ENCODE results near the gene IPO13.

The IPO13 gene

GRCh38 chr1:43952731-43953346, 6.1 kb downstream of the IPO13 start:
- H3K4me1 ChIP-seq (ENCODE audit: insufficient read depth, low read length) = peaks cover 8% of the 10 kb centered on the region; the same call in 1 of the 2 replicates
- H3K9ac ChIP-seq (ENCODE audit: low read depth, low read length) = no peak overlapping the region
- peaks cover 4% of the 10 kb centered on the region; the same call in 1 of the 2 replicates for H3K36me3 ChIP-seq (ENCODE audit: insufficient read depth, low read length)
- no peaks in the 10 kb centered on the region for H3K9me3 ChIP-seq (ENCODE audit: control insufficient read depth, insufficient read depth, low read length)

GRCh38 chr1:43953361-43953760, 6.6 kb downstream of the IPO13 start:
- Histone ChIP-seq H3K36me3 (ENCODE audit: insufficient read depth, low read length) (peaks cover 6% of the 10 kb centered on the region; the same call in 1 of the 2 replicates), H3K9ac (ENCODE audit: low read depth, low read length) (no peak overlapping the region), H3K4me1 (ENCODE audit: insufficient read depth, low read length) (peaks cover 8% of the 10 kb centered on the region; the same call in 1 of the 2 replicates)

GRCh38 chr1:43954036-43954435, 7.3 kb downstream of the IPO13 start:
- Histone ChIP-seq H3K4me1 (ENCODE audit: insufficient read depth, low read length) (peaks cover 8% of the 10 kb centered on the region; the same call in 1 of the 2 replicates), H3K36me3 (ENCODE audit: insufficient read depth, low read length) (peaks cover 6% of the 10 kb centered on the region; the same call in 1 of the 2 replicates), H3K9ac (ENCODE audit: low read depth, low read length) (no peak overlapping the region), H3K9me3 (ENCODE audit: control insufficient read depth, insufficient read depth, low read length) (no peaks in the 10 kb centered on the region)

More at GRCh38 chr1:43953361-43953760, 6.6 kb downstream of the IPO13 start:
- no peaks in the 10 kb centered on the region for H3K9me3 ChIP-seq (ENCODE audit: control insufficient read depth, insufficient read depth, low read length)

- H3K9me3 ChIP-seq (ENCODE audit: control insufficient read depth, insufficient read depth, low read length) = no peaks in the 10 kb centered on the region
- H3K4me1 ChIP-seq (ENCODE audit: insufficient read depth, low read length) = peaks cover 8% of the 10 kb centered on the region; the same call in 1 of the 2 replicates
- peaks cover 6% of the 10 kb centered on the region; the same call in 1 of the 2 replicates for H3K36me3 ChIP-seq (ENCODE audit: insufficient read depth, low read length)
- no peak overlapping the region for H3K9ac ChIP-seq (ENCODE audit: low read depth, low read length)
Observed at GRCh38 chr1:43956234-43956633, 9.5 kb downstream of the IPO13 start.

- no peaks in the 10 kb centered on the region for H3K9me3 ChIP-seq (ENCODE audit: control insufficient read depth, insufficient read depth, low read length)
- H3K4me1 ChIP-seq (ENCODE audit: insufficient read depth, low read length) = peaks cover 8% of the 10 kb centered on the region; the same call in 1 of the 2 replicates
- no peak overlapping the region for H3K9ac ChIP-seq (ENCODE audit: low read depth, low read length)
- H3K36me3 ChIP-seq (ENCODE audit: insufficient read depth, low read length) = peaks cover 6% of the 10 kb centered on the region; the same call in 1 of the 2 replicates
Observed at GRCh38 chr1:43957407-43958040, 10.8 kb downstream of the IPO13 start.

- Histone ChIP-seq H3K4me1 (ENCODE audit: insufficient read depth, low read length) (no peaks in the 10 kb centered on the region), H3K9me3 (ENCODE audit: control insufficient read depth, insufficient read depth, low read length) (no peaks in the 10 kb centered on the region), H3K36me3 (ENCODE audit: insufficient read depth, low read length) (peaks cover 6% of the 10 kb centered on the region; the same call in 1 of the 2 replicates), H3K9ac (ENCODE audit: low read depth, low read length) (no peak overlapping the region)
Observed at GRCh38 chr1:43958351-43959255, 11.9 kb downstream of the IPO13 start.

- no peak overlapping the region for H3K9ac ChIP-seq (ENCODE audit: low read depth, low read length)
- H3K9me3 ChIP-seq (ENCODE audit: control insufficient read depth, insufficient read depth, low read length) = no peaks in the 10 kb centered on the region
- no peaks in the 10 kb centered on the region for H3K4me1 ChIP-seq (ENCODE audit: insufficient read depth, low read length)
- peaks cover 6% of the 10 kb centered on the region; the same call in 1 of the 2 replicates for H3K36me3 ChIP-seq (ENCODE audit: insufficient read depth, low read length)
Observed at GRCh38 chr1:43960798-43961197, 14.0 kb downstream of the IPO13 start.

GRCh38 chr1:43961692-43962091, 14.9 kb downstream of the IPO13 start:
- Histone ChIP-seq H3K9ac (ENCODE audit: low read depth, low read length) (no peak overlapping the region), H3K36me3 (ENCODE audit: insufficient read depth, low read length) (peaks cover 6% of the 10 kb centered on the region; the same call in 1 of the 2 replicates), H3K4me1 (ENCODE audit: insufficient read depth, low read length) (no peaks in the 10 kb centered on the region), H3K9me3 (ENCODE audit: control insufficient read depth, insufficient read depth, low read length) (no peaks in the 10 kb centered on the region)

GRCh38 chr1:43962324-43962723, 15.6 kb downstream of the IPO13 start:
- Histone ChIP-seq H3K9me3 (ENCODE audit: control insufficient read depth, insufficient read depth, low read length) (no peaks in the 10 kb centered on the region), H3K9ac (ENCODE audit: low read depth, low read length) (no peak overlapping the region), H3K36me3 (ENCODE audit: insufficient read depth, low read length) (peaks cover 6% of the 10 kb centered on the region; the same call in 1 of the 2 replicates), H3K4me1 (ENCODE audit: insufficient read depth, low read length) (no peaks in the 10 kb centered on the region)

- H3K36me3 ChIP-seq (ENCODE audit: insufficient read depth, low read length) = 0 out of 2 replicates have a peak, but pooled peaks cover under 1% of the 10 kb centered on the region
- H3K4me1 ChIP-seq (ENCODE audit: insufficient read depth, low read length) = no peaks in the 10 kb centered on the region
- no peaks in the 10 kb centered on the region for H3K9me3 ChIP-seq (ENCODE audit: control insufficient read depth, insufficient read depth, low read length)
- no peak overlapping the region for H3K9ac ChIP-seq (ENCODE audit: low read depth, low read length)
Observed at GRCh38 chr1:43963006-43963405, 16.3 kb downstream of the IPO13 start.

- Histone ChIP-seq H3K9me3 (ENCODE audit: control insufficient read depth, insufficient read depth, low read length) (no peaks in the 10 kb centered on the region), H3K9ac (ENCODE audit: low read depth, low read length) (no peak overlapping the region), H3K4me1 (ENCODE audit: insufficient read depth, low read length) (no peaks in the 10 kb centered on the region), H3K36me3 (ENCODE audit: insufficient read depth, low read length) (no peaks in the 10 kb centered on the region)
Observed at GRCh38 chr1:43963890-43964289, 17.1 kb downstream of the IPO13 start.

- Histone ChIP-seq H3K36me3 (ENCODE audit: insufficient read depth, low read length) (no peaks in the 10 kb centered on the region), H3K9ac (ENCODE audit: low read depth, low read length) (no peak overlapping the region), H3K4me1 (ENCODE audit: insufficient read depth, low read length) (no peaks in the 10 kb centered on the region), H3K9me3 (ENCODE audit: control insufficient read depth, insufficient read depth, low read length) (no peaks in the 10 kb centered on the region)
Observed at GRCh38 chr1:43965316-43965715, 18.6 kb downstream of the IPO13 start.

- Histone ChIP-seq H3K4me1 (ENCODE audit: insufficient read depth, low read length) (no peaks in the 10 kb centered on the region), H3K36me3 (ENCODE audit: insufficient read depth, low read length) (no peaks in the 10 kb centered on the region), H3K9me3 (ENCODE audit: control insufficient read depth, insufficient read depth, low read length) (no peaks in the 10 kb centered on the region), H3K9ac (ENCODE audit: low read depth, low read length) (no peak overlapping the region)
Observed at GRCh38 chr1:43968348-43968948, 21.7 kb downstream of the IPO13 start.

- Histone ChIP-seq H3K4me1 (ENCODE audit: insufficient read depth, low read length) (no peaks in the 10 kb centered on the region), H3K36me3 (ENCODE audit: insufficient read depth, low read length) (no peaks in the 10 kb centered on the region), H3K9ac (ENCODE audit: low read depth, low read length) (peak overlapping the region; percentile 34; the same call in 1 of the 2 replicates), H3K9me3 (ENCODE audit: control insufficient read depth, insufficient read depth, low read length) (no peaks in the 10 kb centered on the region)
Observed at GRCh38 chr1:43969416-43969745, 22.6 kb downstream of the IPO13 start.

All from ES-I3 (cell line).